Common myeloid progenitor, CD34-positive (primary cell): ENCODE measurements around the gene SPATA16.

Experiments
- CTCF ChIA-PET: fragments of 350-600 bp; sonication (Branson Sonifier 250); formaldehyde crosslinking; loops from one replicate; lab custom pipeline; 2021; ENCODE audit warnings: antibody characterized with exemption; lab: Charles Lee
- POLR2A ChIA-PET: fragments of 350-600 bp; sonication (Branson Sonifier 250); formaldehyde crosslinking; loops from one replicate; lab custom pipeline; 2021; ENCODE audit warnings: antibody characterized with exemption; lab: Charles Lee
- DNase-seq, 3 donors: peaks; one replicate each; pipeline versions ENCODE4 v3.0.0 to v3.0.0-alpha.2; 2013
- H3K27ac ChIP-seq, 2 experiments: 1 replicate in 1 of 2; 2 replicates in 1 of 2; pipeline ENCODE4 v1.7.0; 2013; ENCODE audit warnings: inconsistent platforms in 2 of 2, low read length in 2 of 2, mild to moderate bottlenecking in 2 of 2, low read depth in 1 of 2, moderate library complexity in 1 of 2; ENCODE audit not compliant: severe bottlenecking in 2 of 2, insufficient read depth in 1 of 2, poor library complexity in 1 of 2
- H3K27me3 ChIP-seq, 5 experiments: replicated peaks in 2 of 5; 1 replicate in 3 of 5; 2 replicates in 2 of 5; pipeline versions ENCODE4 v1.6.1 to v1.7.0; 2013; ENCODE audit warnings: low read length in 4 of 5, mild to moderate bottlenecking in 2 of 5, moderate library complexity in 2 of 5, inconsistent platforms in 1 of 5; ENCODE audit not compliant: insufficient read depth in 5 of 5, control insufficient read depth in 4 of 5
- H3K36me3 ChIP-seq, 4 experiments: 1 replicate in 2 of 4; 2 replicates in 2 of 4; pipeline versions ENCODE4 v1.6.1 to v1.7.0; 2013; ENCODE audit warnings: low read length in 3 of 4, control low read depth in 1 of 4, mild to moderate bottlenecking in 1 of 4; ENCODE audit not compliant: control insufficient read depth in 4 of 4, insufficient read depth in 4 of 4
- H3K4me1 ChIP-seq, 4 experiments: 1 replicate in 3 of 4; 2 replicates in 1 of 4; pipeline versions ENCODE4 v1.6.1 to v1.7.1; 2013; ENCODE audit warnings: low read length in 3 of 4, mild to moderate bottlenecking in 3 of 4, control low read depth in 1 of 4, inconsistent platforms in 1 of 4, moderate library complexity in 1 of 4; ENCODE audit not compliant: control insufficient read depth in 4 of 4, insufficient read depth in 4 of 4; ENCODE audit errors: control extremely low read depth in 1 of 4
- H3K4me3 ChIP-seq, 7 experiments: 1 replicate in 4 of 7; 2 replicates in 3 of 7; pipeline versions ENCODE4 v1.5.1 to v1.7.0; 2013; ENCODE audit warnings: mild to moderate bottlenecking in 7 of 7, low read length in 6 of 7, moderate library complexity in 6 of 7, inconsistent platforms in 2 of 7, low read depth in 2 of 7, control low read depth in 1 of 7; ENCODE audit not compliant: insufficient read depth in 4 of 7, control insufficient read depth in 1 of 7; ENCODE audit errors: extremely low read depth in 1 of 7
- H3K9me3 ChIP-seq, 5 experiments: 1 replicate in 4 of 5; 2 replicates in 1 of 5; pipeline versions ENCODE4 v1.6.1 to v1.7.1; 2013; ENCODE audit warnings: low read length in 4 of 5, mild to moderate bottlenecking in 2 of 5, inconsistent platforms in 1 of 5, low read depth in 1 of 5, moderate library complexity in 1 of 5; ENCODE audit not compliant: control insufficient read depth in 4 of 5, insufficient read depth in 2 of 5; ENCODE audit errors: control extremely low read depth in 1 of 5
- WGBS: methylation state at CpG from one replicate; pipeline ENCODE4 v1.1.5; 2013; ENCODE audit not compliant: insufficient coverage; 5-methylcytosine and 5-hydroxymethylcytosine counted together

The SPATA16 gene

DNA sequence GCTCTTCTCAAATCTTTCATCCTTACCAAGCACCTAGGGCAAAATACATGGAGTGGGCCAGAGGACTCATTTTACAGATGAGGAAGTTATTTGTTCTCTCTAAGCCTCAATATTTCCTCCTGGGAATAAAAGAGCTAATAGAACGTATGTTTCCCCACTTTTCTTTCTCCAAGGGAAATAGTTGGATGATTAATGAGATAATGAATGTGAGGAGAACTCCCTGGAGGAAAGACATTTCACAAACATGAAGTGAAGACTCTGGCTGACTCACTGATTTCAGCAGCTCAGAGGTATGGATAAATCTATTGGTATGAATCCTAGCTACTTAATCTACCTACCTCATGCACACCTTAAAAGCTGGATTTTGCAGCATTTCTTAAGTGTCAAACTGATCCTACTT lies 292.1 kb downstream of the SPATA16 start:
- H3K36me3 ChIP-seq = no peaks in the 10 kb centered on the region
- CTCF ChIA-PET = interaction anchor here (0.8 to 1.4 kb wide), 2 partner anchors 12 to 15 kb away, joined by 3 to 5 read pairs; no protein-coding TSS in a partner anchor
- H3K27ac ChIP-seq = no peak overlapping the region
- H3K9me3 ChIP-seq = peaks cover 0 to 2% (median 0%) of the 10 kb centered on the region in 5 experiments
- POLR2A ChIA-PET = interaction anchor here (0.6 kb wide), 1 partner anchor 67 kb away, joined by 4 read pairs; no protein-coding TSS in a partner anchor
- no peak overlapping the region for H3K4me3 ChIP-seq
- H3K4me1 ChIP-seq = peaks cover 0 to 3% (median 0%) of the 10 kb centered on the region in 4 experiments
- no peak for DNase-seq
- WGBS = 40% methylated on average over 1 of the region's 1 CpG
- no peaks in the 10 kb centered on the region for H3K27me3 ChIP-seq

DNA sequence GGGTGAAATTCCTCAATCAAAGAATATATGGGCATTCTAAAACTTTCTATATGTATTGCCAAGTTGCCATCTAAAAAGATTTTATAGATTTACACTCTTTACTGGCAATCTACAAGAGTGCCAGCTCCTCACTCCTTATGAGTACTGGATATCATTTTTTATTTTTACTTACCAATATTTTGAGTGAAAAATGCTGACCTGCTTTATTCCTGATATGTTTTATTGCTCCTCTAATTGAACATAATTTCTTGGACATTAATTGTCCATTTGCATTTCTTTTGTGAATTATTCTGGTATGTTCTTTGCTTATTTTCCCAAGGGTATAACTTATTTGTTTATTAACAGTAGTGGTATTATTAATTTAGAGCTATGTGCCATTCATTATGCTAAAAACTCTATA lies 293.7 kb downstream of the SPATA16 start:
- no peak overlapping the region for H3K27ac ChIP-seq
- peaks cover 0 to 2% (median 0%) of the 10 kb centered on the region in 5 experiments for H3K9me3 ChIP-seq
- no peak for DNase-seq
- ChIA-PET CTCF (no interaction called here), POLR2A (no interaction called here)
- no peak overlapping the region for H3K4me3 ChIP-seq
- H3K4me1 ChIP-seq = peaks cover 0 to 3% (median 0%) of the 10 kb centered on the region in 4 experiments
- no peaks in the 10 kb centered on the region for H3K27me3 ChIP-seq
- no peaks in the 10 kb centered on the region for H3K36me3 ChIP-seq

DNA sequence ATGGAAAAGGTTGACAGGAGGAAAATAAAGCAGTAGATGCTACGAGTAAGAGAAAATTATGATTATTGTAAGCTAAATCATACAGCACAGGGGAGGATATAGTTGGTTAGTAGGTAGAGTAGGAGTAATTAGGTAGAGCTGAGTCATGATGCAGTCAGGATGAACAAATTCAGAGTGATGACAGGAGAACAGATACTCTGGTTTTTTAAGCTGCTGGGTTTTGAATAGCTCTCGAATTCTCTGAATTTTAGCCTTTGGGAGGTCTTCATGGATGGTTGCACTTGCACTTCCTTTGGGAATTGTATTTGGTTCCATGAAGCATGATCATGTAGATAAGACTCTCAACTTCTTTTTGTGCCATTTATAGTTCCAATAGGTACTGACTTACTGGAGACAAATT lies 294.3 kb downstream of the SPATA16 start:
- H3K4me3 ChIP-seq = no peak overlapping the region
- H3K27me3 ChIP-seq = no peaks in the 10 kb centered on the region
- H3K36me3 ChIP-seq = no peaks in the 10 kb centered on the region
- WGBS = 100% methylated on average over 2 of the region's 2 CpGs
- no peak overlapping the region for H3K27ac ChIP-seq
- DNase-seq = no peak
- peaks cover 0 to 3% (median 0%) of the 10 kb centered on the region in 4 experiments for H3K4me1 ChIP-seq
- ChIA-PET CTCF (no interaction called here), POLR2A (no interaction called here)
- H3K9me3 ChIP-seq = peaks cover 0 to 2% (median 0%) of the 10 kb centered on the region in 5 experiments

DNA sequence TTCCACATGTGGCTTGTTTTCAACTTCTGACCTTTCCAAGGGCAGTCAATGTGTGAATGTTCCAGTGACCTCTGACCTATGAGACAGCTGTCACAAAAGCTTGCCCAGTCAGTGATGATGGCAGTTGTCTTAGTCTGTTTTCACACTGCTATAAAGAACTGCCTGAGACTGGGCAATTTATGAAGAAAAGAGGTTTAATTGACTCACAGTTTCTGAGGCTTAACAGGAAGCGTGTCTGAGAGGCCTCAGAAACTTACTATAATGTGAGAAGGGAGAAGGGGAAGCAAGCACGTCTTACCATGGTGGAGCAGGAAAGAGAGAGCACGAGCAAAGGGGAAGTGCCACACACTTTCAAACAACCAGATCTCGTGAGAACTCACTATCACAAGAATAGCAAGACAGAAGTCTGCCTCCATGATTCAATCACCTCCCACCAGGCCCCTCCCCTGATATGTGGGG lies 294.9 kb downstream of the SPATA16 start:
- no peak overlapping the region for H3K27ac ChIP-seq
- POLR2A ChIA-PET = no interaction called here
- 100% methylated on average over 1 of the region's 4 CpGs for WGBS
- peaks cover 0 to 2% (median 0%) of the 10 kb centered on the region in 5 experiments for H3K9me3 ChIP-seq
- H3K36me3 ChIP-seq = no peaks in the 10 kb centered on the region
- peak in 2 of 3 donors; percentile 28 to 52 for DNase-seq
- H3K27me3 ChIP-seq = no peaks in the 10 kb centered on the region
- no peak overlapping the region for H3K4me3 ChIP-seq
- peaks cover 0 to 3% (median 0%) of the 10 kb centered on the region in 4 experiments for H3K4me1 ChIP-seq
- CTCF ChIA-PET = no interaction called here

DNA sequence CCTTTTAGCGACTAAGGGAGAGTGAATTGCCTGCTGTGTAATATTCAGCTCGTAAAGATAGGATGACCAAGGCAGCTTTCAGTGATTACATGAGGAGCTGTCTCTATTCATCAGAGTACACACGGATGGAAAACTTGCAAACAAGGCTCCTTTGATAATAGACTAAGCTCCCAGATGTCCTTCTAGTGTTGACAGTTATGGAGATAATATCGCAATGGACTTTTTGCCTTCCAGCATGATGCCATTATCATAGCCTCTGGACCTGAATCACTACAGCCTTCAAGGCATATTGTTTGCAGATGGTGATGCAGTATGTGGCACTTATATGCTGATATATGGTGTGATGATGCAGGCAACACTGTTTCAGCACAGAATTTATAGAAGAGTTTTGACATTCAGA lies 296.6 kb downstream of the SPATA16 start:
- H3K9me3 ChIP-seq = peaks cover 0 to 2% (median 0%) of the 10 kb centered on the region in 5 experiments
- ChIA-PET POLR2A (no interaction called here), CTCF (no interaction called here)
- H3K27me3 ChIP-seq = no peaks in the 10 kb centered on the region
- H3K27ac ChIP-seq = no peak overlapping the region
- H3K4me1 ChIP-seq = peaks cover 0 to 3% (median 0%) of the 10 kb centered on the region in 4 experiments
- WGBS = 100% methylated on average over 2 of the region's 4 CpGs
- no peak for DNase-seq
- H3K36me3 ChIP-seq = no peaks in the 10 kb centered on the region
- H3K4me3 ChIP-seq = no peak overlapping the region

DNA sequence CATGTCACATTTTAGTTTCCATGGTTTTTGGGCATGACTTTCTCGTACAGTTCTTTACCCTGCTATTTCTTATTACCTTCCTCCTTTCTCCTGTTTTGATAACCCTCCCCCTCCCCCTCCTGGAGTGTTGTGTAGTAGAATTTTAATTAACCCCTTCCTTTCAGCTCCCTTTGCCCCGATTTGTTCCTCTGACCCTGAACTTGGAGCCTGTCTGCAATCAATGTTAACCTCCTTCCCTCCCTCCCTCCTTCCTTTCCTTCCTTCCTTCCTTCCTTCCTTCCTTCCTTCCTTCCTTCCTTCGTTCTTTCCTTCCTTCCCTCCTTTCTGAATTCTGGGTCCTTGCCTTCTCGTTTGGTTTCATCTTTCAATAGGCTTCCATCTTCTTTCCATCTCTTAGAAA lies 300.1 kb downstream of the SPATA16 start:
- H3K27ac ChIP-seq = no peak overlapping the region
- POLR2A ChIA-PET = no interaction called here
- no peaks in the 10 kb centered on the region for H3K27me3 ChIP-seq
- CTCF ChIA-PET = no interaction called here
- WGBS = 83% methylated on average over 2 of the region's 4 CpGs
- H3K9me3 ChIP-seq = no peaks in the 10 kb centered on the region
- H3K36me3 ChIP-seq = no peaks in the 10 kb centered on the region
- DNase-seq = no peak
- H3K4me1 ChIP-seq = no peaks in the 10 kb centered on the region
- no peak overlapping the region for H3K4me3 ChIP-seq

DNA sequence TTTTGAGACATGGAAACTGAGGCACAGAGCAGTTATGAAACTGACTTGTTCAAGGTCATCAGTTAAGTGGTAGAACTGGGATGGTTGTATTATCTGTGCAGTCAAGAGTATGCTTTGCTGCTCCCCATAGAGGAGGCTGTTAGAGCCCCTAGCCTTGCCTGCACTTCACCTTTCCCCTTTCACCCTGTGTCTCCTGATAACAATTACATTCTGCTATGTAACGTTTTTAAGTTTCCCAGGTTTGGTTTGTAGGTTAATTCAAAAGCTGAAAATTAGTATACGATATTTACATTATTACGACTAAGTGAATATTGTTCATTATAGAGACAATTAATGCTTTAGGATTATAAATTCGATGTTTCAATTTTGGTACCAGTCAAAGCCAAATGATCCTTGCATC lies 300.6 kb downstream of the SPATA16 start:
- CTCF ChIA-PET = no interaction called here
- H3K9me3 ChIP-seq = no peaks in the 10 kb centered on the region
- no peaks in the 10 kb centered on the region for H3K36me3 ChIP-seq
- POLR2A ChIA-PET = no interaction called here
- H3K27ac ChIP-seq = no peak overlapping the region
- H3K4me3 ChIP-seq = no peak overlapping the region
- no CpG with 5 or more reads among the region's 4 CpGs for WGBS
- no peak for DNase-seq
- H3K4me1 ChIP-seq = no peaks in the 10 kb centered on the region
- no peaks in the 10 kb centered on the region for H3K27me3 ChIP-seq
